G401 (cell line): ENCODE measurements around the gene BORCS6. TPM values are rescaled to one million over a fixed set of nuclear protein-coding genes. Genes with fewer than 3 reads are reported as not detected.
"Not testable (repeated sequence)": the region's sequence is repeated elsewhere in the genome, so short reads cannot be mapped to it uniquely, and the experiment has no call there.

Experiments
- DNase-seq: peaks from one replicate; pipeline ENCODE4 v3.0.0-alpha.2; 2015; ENCODE audit warnings: low spot score
- in situ Hi-C: cut with HindIII; loops from 2 replicates; pipeline ENCODE4 v1.10.0; 2016; ENCODE audit warnings: low sequenced_read_pairs, mixed read lengths
- total RNA-seq: library from RNA; depleted of rRNA; stranded (reverse); fragments of >200 nt; shearing (Covaris generic); gene quantifications from 2 replicates; pipeline ENCODE4 v1.2.3, GENCODE V29; 2014

BORCS6 gene
- total RNA-seq, 1 experiment from 2014 or later = 25.6 TPM

DNA sequence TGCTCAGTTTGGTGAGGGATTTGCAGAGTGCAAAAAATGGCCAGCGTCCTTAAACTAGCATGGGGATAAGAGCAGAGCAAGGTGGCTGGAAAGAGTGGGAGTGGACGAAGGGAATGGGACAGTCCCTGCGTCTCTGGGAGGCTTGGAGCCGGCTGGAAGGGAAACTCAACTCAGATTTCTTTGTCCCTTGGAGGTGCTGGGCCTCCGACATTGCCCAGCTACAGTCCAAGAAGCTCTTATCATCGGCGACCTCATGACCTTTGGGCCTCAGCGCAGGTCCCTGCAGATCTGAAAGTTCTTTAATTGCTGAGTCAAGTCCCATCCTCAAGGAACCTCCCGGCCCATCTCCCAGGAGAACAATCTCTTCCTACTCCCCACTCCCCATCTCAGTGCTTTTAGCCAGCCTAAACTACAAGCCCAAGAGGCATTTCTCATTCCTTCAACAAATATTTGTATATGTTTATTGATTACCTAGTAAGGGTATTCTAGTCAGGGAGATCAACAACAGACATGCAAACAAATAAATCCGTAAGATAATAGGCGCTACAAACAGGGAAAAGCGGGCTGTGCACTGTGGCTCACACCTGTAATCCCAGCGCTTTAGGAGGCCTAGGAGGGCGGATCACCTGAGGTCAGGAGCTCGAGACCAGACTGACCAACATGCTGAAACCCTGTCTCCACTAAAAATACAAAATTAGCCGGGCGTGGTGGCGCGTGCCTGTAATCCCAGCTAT, 12.8 kb downstream of the BORCS6 start:
- in situ Hi-C loops = no loop called here
- no peak for DNase-seq

DNA sequence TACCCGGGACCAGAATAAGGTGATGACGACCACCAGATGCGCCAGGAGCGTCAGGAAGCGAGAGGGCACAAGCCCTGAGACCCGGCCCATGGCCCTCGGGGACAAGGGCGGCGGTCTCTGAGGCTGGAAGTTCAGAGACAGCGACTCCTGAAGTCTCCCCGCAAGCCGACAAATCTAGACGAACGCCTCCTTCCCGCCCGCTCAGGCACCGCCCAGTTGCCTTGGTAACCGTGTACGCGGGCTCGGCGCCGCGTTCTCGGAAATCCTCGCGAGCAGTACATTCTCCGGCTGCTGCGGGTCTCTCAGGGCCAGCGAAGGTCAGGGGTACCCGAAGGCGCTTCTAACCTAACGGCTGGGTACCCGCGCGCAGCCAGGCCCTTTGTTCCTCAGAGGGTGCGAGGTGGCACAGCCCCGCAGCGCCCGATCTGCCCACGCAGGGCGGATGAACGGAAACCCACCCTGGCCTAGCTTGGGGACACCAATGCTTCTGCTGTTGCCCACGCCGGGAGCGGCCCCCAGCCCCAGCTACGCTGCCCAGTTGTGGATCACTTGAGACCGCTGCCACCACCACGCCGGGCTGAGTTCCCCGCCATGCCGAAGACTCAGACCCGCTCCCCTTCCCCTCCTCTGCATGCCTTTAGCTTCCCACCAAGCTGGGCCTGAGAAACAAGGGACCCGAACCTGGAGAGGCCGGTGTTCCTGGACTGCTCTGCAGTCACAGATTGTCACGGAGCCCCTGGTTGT, 13.6 kb downstream of the BORCS6 start, which contains the start of gene TMEM107:
TSS of gene TMEM107 (minus strand) at position 184 of the 744 bp plus-strand sequence. CDS start at position 90, 94 bp downstream.
- DNase-seq = peak; percentile 90
- in situ Hi-C loops = no loop called here

DNA sequence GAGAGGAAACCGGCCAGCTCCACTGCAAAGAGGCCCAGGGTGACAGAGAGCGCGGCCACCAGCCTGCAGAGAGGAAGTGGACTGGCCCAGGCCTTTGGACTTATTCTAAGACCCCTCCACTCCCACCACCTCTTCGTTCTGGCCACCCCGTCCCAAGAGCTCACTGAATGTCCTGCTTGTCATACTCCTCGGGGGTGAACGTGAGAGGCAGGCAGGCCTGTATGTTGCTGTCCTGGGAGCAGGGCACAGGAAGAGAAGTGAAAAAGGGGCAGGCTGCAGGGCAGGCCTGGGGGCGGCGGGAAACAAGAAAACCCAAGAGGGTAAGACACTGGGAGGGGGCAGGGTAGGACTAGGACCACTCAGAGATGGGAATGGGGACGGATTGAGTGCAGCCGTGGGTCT, 14.2 kb downstream of the BORCS6 start:
- DNase-seq = no peak
- in situ Hi-C loops = no loop called here

DNA sequence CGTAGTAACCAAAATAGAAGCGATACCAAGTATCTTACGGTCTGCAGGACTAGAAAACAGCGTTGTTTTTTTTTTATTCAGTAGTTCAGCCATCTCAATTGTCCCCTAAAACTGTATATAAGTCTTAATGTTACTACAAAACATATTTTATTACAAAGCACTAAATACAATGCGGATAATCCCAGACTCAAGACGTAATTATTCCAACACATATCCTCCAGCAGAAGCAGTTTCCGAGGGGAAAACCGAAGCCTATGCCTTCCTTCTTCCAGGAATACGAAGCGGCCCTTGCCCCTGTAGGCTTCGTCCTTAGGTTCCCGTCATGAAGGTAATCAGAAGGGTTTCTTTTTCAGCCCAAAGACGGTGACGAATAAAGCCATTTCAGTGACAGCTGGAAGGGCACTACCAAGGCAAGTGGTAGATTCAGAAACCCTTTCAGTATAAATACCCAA, 16.1 kb downstream of the BORCS6 start:
- in situ Hi-C loops = no loop called here
- DNase-seq = no peak

DNA sequence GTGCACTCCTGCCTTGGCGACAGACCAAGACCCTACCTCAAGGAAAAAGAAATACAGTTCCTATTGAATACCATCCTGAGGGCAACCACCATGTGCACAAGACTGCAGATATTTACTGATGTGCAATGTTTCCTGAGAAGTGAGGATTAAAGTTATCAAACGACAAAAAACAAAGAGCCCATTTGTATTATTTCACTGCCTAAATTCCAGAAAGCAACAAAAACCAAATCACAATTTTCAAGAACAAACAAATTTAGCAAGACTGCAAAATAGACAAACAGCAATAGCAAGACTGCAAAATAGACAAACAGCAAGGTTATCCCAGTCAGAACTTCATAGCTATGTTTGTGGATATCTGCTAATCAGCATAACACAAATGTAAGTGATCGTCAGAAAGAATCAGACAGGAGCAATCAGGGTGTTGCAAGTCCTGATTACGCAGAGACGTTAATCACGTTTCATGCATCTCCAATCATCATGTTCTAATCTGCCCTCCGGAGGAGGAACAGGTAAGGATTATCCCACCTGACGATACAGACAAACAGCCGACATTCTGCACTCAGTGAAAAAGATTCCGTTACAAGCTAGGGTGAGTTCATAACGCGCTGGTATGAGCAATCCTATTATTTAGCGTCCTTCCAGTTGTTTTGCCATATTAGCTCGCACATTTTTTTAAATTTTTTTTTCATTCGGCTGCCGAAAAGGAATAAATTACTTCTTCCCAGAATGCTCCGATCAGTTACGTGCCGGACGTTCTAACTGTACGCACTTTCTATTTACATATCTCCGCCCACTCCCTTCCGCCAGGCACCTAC, 16.7 kb downstream of the BORCS6 start:
- DNase-seq = peak; percentile 99
- in situ Hi-C loops = no loop called here

DNA sequence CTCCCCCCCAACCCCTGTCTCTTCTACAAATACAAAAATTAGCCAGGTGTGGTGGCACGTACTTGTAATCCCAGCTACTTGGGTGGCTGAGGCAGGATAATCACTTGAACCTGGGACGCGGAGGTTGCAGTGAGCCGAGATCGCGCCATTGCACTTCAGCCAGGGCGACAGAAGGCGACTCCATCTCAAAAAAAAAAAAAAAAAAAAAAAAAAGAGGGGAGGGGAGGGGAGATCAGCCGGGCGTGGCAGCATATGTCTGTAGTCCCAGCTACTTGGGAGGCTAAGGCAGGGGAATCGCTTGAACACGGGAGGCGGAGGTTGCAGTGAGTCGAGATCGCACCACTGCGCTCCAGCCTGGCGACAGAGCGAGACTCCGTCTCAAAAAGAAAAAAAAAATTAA, 19.8 kb downstream of the BORCS6 start:
- in situ Hi-C loops = not testable (repeated sequence)
- peak; percentile 60 for DNase-seq

DNA sequence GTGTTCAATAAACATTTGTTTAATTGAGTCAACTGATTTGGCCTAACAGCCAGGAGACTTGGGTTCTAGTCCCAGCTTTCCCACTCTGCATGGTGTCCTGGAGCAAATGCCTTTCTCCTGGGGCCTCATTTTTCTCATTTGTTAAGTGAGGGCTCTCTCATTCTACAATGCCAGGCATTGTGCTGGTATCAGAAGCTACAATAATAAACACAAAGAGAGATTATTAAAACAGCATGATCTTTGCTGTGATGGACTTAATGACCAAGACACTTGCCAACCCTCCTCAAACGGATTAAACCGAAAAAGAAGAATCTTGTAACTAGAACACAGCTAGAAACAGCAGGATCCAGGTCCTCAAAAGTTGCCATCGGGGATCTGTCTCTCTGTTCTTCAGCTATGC, 22.5 kb downstream of the BORCS6 start:
- no peak for DNase-seq
- in situ Hi-C loops = no loop called here

DNA sequence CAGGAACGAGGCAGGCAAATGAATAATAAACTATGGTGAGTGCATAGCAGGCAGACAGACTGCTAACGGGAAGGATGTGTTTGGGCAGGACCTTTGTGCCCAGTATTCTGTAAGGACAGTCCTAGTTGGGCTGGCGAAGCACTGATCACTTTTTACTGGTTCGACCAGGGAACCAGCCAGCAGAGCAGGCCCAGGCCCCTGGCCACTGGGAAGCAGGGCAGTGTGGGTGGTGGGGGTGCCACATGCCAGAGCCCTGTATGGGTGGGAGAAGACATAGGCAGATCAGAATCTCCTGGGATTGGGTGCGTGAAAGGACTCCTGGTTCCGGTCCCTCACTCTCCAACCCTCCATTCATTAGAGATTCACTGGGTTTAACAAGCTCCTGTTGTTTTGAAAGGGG, 23.2 kb downstream of the BORCS6 start:
- in situ Hi-C loops = no loop called here
- no peak for DNase-seq

DNA sequence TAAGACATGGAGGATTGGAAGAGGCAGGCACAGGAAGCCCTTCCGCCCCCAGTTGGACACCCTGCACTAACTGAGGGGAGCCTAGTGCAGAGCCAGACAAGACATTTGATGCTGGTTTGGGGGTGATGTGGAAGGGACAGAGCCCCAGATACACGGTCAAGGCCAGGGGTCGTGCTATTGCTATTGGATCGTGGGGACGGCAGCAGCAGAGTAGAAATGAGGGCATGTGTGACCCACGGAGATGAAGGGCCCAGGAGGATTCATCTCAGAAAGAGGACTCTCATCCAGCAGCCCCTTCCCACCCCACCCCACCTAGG, 25.2 kb downstream of the BORCS6 start:
- no peak for DNase-seq
- in situ Hi-C loops = no loop called here

DNA sequence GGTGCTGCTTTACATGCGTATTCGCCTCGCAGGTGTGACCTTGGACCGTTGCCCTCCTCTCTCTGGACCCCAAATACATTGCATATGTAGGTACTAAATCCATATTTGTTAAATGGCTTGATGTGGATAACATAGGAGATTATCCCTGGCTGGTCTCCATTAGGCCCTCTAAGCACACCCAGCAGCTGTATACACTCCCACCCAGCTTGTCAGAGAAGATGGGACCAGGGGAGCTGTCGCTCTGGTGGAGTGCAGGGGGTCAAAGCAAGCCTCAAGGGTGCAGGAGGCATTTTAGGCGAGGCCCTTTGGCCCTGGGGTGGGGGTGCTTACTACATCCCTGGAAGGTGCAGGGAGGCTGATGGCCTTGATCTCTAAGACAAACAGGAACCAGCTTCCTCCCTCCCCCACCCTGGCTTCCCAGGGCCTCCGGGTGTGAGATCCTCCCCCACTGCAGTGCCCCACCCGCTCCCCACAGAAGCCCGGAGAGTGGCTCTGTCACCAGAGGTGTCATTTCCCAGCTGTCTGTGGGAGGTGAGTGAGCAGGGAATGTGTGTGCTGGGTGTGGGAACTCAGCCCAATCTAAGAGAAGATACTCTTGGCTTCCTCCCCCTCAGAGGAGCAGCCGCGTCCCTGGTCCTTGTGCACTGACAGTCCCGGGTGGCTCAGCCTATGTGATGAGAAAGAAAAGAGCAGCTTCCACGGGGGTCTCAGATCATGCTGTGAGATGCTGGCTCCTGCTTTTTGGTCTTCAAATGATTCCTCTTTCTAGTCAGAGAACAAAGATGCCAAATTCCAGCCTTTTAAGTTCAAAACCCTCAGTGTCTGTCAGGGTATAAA, 25.8 kb downstream of the BORCS6 start:
- peak; percentile 74 for DNase-seq
- in situ Hi-C loops = no loop called here

DNA sequence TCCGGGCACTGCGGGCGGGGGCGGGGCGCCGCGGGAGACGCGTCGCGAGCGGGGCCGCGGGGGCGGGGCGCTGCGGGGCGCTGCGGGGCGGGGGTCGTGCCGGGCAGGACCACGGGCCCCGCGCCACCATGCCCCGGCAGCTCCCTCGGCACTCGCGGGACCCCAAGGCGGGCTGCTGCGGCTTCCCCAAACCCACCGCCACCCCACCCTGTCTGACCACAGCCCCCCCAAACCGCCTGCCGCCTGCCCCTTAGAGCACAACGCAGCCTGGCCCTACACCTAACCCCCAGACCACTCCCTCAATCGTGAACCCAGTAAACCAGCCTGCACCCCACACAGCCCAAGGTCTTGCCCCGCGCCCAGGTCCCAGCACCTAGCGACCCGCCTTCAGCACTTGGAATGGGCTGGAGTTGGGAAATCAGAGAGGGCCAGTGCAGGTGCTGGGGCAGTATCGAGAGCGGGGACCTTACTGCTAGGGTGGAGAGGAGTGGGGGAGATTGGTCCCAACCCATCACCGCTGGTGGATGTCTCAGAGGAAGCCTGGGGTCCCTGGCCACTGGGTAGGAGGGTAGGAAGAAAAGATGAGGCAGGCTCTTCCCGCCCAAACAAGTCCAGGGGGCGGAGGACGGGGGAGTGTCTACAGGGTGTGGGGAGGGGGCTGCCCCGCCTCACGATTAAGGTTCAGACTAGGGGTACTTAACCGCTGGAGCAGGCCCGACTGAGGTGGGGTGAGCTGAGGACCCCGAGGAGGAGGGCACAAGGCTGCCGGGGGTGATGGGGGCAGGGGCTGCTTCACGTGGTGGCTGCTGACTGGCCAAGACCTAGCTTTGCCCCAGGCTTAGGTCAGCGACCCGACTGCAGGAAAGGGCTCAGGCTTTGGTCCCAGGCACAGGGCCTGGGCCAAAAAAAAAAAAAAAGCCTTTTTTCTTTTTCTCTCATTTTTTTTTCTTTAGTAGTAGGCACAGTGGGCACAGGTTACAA, 26.7 kb downstream of the BORCS6 start:
- DNase-seq = peak; percentile 54
- in situ Hi-C loops = no loop called here

DNA sequence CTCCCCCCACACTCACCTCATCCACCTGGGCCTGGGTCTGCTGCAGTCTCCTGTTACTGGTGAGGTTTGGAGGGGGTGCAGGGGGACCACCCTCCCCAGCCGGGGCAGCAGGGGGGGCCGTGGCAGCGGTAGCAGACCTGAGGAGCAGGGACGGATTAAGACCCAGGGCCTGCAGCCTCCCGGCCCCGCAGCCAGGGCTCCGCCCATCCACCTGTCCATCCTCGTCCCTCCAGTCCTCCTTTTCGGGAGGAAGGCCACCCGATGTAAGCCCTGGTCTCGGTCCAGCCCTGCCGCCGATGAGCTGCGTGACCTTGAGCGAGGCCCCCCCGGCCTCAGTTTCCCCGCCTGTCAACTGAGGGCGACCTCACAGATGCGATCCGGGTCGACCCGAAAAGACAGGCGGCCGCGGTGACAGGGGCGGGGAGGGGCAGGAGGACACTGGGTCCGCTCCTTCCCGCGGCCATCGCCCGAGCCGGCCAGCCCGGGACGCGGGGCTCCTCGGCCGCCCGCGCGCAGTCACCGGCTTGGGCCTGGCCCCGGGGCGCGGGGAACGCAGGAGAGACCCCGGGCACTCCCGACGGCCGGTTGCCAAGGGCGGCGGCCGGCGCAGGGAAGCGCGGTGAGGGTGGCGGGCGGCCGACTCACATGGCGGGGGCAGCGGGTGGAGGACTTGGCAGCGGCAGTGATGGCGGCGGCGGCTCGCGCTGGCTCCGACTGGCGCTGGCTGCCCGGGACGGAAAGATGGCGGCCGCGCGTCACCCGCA, 27.6 kb downstream of the BORCS6 start, which contains the start of gene VAMP2:
TSS of gene VAMP2 (minus strand) at position 716 of the 764 bp plus-strand sequence. CDS start at position 647, 69 bp downstream.
- peak; percentile 67 for DNase-seq
- in situ Hi-C loops = no loop called here

DNA sequence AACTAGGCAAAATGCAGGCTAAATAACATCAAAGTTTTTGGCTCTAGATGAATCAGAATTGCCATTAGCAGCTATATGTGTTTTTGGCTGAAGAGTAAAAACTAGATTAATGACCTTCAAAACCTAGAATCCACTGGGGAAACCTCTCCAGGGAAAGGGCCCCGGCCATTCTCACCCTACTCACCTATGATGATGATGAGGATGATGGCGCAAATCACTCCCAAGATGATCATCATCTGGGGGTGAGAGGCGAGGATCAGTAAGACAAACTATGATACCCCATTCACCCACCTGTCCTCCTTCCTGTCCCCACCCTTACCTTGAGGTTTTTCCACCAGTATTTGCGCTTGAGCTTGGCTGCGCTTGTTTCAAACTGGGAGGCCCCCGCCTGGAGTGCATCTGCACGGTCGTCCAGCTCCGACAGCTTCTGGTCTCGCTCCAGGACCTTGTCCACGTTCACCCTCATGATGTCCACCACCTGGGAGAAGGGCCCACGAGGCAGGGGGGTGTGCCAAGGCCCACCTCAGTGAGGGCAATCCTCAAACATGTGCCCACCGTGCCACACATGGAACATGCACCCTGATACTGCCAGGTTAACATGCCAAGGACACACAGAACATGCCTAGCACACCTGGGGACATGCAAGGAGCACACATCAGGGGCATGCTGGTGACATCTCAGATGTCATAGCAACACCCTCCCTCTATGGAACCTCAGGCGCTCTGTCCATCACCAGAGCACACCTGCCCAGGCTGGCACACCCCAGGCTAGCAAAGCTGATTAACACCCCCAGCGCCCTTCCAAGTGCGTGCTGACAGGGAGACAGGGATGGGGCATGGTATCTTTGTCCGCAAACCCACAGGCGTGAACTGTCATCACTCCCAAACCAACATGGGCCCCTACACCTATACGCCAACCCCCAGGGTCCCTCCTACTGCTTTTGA, 28.4 kb downstream of the BORCS6 start:
- in situ Hi-C loops = no loop called here
- no peak for DNase-seq

DNA sequence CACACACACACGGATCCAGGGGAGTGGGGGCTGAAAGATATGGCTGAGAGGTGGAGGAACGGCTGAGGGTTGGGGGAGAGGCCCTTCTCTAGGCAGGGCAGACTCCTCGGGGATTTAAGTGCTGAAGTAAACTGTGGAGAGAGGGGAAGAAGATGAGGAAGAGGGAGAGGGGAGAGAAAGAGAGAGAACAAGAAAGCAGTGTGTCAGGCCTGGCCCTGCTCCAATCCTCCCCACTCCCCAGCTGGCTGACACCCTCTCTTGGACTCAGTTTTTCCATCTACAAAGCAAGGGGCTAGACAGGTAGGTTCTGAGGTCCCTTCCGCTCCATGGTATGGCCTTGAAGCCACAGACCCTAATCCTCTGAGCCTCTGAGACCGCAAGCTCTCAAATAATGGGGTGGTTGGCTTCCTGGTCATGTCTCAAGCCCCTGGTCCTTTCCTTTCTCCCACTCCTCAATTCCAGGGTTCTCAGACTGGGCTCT, 29.2 kb downstream of the BORCS6 start:
- in situ Hi-C loops = no loop called here

DNA sequence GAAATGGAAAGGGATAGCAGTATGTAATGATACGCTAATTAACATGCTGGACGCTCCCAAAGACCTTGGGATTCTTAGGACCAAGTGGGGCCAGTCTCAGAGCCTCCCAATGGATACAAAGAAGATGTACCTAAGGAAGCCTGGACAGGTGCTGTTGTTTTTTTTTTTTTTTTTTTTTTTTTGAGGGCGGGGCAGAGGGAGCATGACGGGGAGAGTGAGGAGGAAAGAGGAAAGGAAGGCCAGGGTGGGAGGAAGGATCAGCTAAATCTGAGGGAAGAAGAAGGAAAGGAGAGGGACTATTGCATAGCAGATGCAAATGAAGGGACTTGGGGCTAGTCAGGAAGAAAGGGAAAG, 29.8 kb downstream of the BORCS6 start:
- no peak for DNase-seq
- in situ Hi-C loops = no loop called here

More for the DNA sequence above, 29.2 kb downstream of the BORCS6 start:
- DNase-seq = no peak
